Measurements from ENCODE around the gene NME4.

NME4 gene

GRCh38 chr16:426115-426905, 29.3 kb downstream of the NME4 start:
- no peak for TF ChIP-seq CTCF (IDR thresholded peaks at IDR 0.05)
- no peak for TF ChIP-seq ZFX (IDR thresholded peaks at IDR 0.05; ENCODE audit: borderline replicate concordance)
- H3K27ac ChIP-seq, result peak overlapping the region; percentile 74

GRCh38 chr16:426906-427249, 29.9 kb downstream of the NME4 start:
- peak overlapping the region; percentile 74; the same call in 1 of the 2 replicates for H3K27ac ChIP-seq
- no peak for TF ChIP-seq ZFX (IDR thresholded peaks at IDR 0.05; ENCODE audit: borderline replicate concordance)
- no peak for TF ChIP-seq CTCF (IDR thresholded peaks at IDR 0.05)

GRCh38 chr16:427250-427649, 30.3 kb downstream of the NME4 start:
- no peak for TF ChIP-seq CTCF (IDR thresholded peaks at IDR 0.05)
- no peak for TF ChIP-seq ZFX (IDR thresholded peaks at IDR 0.05; ENCODE audit: borderline replicate concordance)

GRCh38 chr16:430904-431303, 33.9 kb downstream of the NME4 start:
- H3K27ac ChIP-seq, result no peak overlapping the region
- TF ChIP-seq ZFX (IDR thresholded peaks at IDR 0.05; ENCODE audit: borderline replicate concordance) (no peak), CTCF (IDR thresholded peaks at IDR 0.05) (no peak)

More at GRCh38 chr16:427250-427649, 30.3 kb downstream of the NME4 start:
- no peak overlapping the region for H3K27ac ChIP-seq

GRCh38 chr16:440627-441026, 43.6 kb downstream of the NME4 start:
- no peak for TF ChIP-seq ZFX (IDR thresholded peaks at IDR 0.05; ENCODE audit: borderline replicate concordance)
- no peak for TF ChIP-seq CTCF (IDR thresholded peaks at IDR 0.05)

GRCh38 chr16:441447-441846, 44.4 kb downstream of the NME4 start:
- H3K27ac ChIP-seq, result no peak overlapping the region
- no peak for TF ChIP-seq ZFX (IDR thresholded peaks at IDR 0.05; ENCODE audit: borderline replicate concordance)
- no peak for TF ChIP-seq CTCF (IDR thresholded peaks at IDR 0.05)

More at GRCh38 chr16:440627-441026, 43.6 kb downstream of the NME4 start:
- no peak overlapping the region for H3K27ac ChIP-seq

GRCh38 chr16:442976-443375, 46.0 kb downstream of the NME4 start:
- no peak for TF ChIP-seq ZFX (IDR thresholded peaks at IDR 0.05; ENCODE audit: borderline replicate concordance)
- no peak for TF ChIP-seq CTCF (IDR thresholded peaks at IDR 0.05)
- H3K27ac ChIP-seq, result no peak overlapping the region
